Fibroblast of skin of right quadriceps (primary cell): ENCODE measurements around the gene HYAL1.
"Not testable (repeated sequence)": the region's sequence is repeated elsewhere in the genome, so short reads cannot be mapped to it uniquely, and the experiment has no call there.

Source experiments
- DNase-seq: peaks from one replicate; pipeline ENCODE4 v3.0.0-alpha.2; 2013

The HYAL1 gene

GRCh38 chr3:50316657-50317242 is 13.4 kb upstream of the HYAL1 start:
- DNase-seq: no peak

DNA sequence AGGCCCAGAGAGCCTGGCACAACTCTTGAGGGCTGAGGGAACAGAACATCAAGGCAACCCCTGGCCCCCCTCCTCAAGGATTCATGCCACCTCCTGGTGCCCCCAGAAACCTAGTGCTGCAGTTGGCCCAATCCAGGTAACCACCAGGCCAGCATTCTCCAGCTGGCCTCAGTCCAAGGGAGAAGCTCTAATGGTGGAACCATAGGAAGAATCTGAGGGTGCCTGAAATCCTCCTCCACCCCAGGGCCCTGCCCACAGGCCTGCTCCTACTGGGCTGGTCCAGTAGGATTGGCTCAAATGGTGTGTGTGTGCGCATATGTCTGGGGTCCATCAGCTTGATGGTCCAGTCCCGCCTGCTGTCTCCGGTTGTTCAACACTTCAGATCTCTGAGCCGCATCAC is 11.4 kb upstream of the HYAL1 start:
- no peak for DNase-seq

- no peak for DNase-seq
Observed at GRCh38 chr3:50314342-50314741, 11.0 kb upstream of the HYAL1 start.

DNA sequence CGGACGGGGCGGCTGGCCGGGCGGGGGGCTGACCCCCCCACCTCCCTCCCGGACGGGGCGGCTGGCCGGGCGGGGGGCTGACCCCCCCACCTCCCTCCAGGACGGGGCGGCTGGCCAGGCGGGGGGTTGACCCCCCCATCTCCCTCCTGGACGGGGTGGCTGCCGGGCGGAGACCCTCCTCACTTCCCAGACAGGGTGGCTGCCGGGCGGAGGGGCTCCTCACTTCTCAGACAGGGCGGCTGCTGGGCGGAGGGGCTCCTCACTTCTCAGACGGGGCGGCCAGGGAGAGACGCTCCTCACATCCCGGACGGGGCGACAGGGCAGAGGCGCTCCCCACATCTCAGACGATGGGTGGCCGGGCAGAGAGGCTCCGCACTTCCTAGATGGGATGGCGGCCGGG is 8.7 kb upstream of the HYAL1 start:
- DNase-seq: not testable (repeated sequence)

DNA sequence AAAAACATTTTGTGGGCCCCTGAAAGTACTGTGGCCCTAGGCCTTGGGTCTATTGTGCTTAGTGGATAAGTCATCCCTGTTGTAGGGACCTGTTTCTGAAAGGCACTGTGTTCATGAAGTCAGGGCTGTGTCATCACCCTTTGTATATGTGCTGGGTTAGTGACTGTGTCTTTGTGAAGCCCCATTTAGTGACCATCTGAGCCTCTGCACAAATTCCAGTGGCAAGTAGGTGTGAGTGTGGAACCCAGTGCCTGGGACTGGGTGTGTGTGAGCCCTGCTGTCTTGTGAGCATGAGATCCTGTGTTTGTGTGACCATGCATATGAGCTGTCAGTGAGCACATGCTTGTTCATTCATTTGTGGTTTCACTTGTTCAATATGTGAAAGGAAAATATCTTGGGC is 1.2 kb upstream of the HYAL1 start:
- no peak for DNase-seq

- no peak for DNase-seq
Observed at GRCh38 chr3:50302095-50303012, 1.0 kb downstream of the HYAL1 start.

DNA sequence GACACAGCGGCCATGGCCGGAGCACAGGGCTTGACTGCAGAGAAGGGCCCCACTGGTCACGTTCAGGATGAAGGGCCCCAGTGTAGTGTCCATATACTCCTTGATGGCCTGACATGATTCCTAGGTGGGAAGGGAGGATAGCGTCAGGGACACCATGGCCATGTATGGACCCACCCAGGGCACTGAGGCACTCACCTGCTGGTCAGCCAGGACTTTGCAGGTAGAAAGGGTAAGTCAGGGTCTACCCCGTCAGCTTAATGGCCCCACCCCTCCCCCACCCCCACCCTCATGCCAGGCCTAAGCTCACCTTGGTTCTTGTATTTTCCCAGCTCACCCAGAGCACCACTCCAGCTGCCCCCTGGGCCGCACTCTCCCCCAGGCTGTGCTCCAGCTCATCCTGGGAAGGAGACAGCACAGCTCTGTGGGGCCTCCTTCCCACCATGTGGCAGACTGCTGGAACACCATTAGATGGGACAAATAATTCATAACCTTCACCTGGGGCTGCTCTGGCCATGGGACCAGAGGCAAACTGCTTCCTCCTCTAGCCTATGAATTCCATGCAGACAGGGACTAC is 2.6 kb downstream of the HYAL1 start:
- no peak for DNase-seq

GRCh38 chr3:50299929-50300680 is 3.3 kb downstream of the HYAL1 start:
- peak; percentile 39 for DNase-seq

GRCh38 chr3:50299638-50299928 is 3.8 kb downstream of the HYAL1 start:
- DNase-seq: no peak

GRCh38 chr3:50298836-50299637 is 4.3 kb downstream of the HYAL1 start, which contains the start of the genes HYAL3 and NAA80:
TSS of gene HYAL3 (minus strand) at chr3:50299405. CDS start at chr3:50295602, 3,803 bp downstream.
TSS of gene NAA80 (minus strand) at chr3:50299405. CDS start at chr3:50297463, 1,942 bp downstream.
- DNase-seq: peak; percentile 99

DNA sequence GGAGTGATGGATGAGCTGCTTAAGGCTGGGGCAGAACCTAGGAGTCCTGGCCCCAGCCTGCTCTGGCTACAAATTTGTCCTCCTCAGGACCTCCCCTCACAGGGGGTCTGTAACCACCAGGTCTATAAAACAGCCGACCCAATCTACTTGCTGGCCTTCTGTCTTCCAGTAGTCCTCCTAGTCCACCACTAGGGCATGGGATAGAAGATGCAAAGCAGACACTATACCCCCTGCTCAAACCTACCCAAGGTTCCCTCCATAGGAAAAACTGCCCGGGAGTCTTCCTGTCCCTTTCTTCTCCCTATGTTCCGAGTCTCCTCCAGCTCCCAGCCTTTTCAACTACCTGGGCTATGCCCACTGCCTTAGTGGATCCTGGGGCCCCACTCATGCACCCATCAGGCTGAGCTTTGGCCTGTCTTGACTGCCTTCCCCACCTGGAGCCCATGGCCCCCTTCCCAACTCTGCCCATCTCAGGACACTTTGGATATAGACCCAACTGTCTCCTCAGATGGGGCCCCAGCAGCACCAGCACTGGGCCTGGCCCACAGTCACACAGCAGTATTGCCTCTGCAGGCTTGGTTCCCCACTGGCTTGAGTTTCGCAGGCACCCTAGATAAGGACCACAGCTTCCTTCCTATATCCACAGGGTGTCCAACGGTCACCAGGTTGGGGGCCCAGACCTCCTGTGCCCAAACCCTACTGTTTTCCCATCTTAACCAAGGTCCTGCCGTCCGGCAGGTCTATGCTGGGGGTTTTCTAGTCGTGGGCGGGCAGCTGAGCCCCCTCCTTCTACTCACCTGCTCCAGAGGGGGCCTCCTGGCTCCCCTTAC is 5.3 kb downstream of the HYAL1 start:
- no peak for DNase-seq

DNA sequence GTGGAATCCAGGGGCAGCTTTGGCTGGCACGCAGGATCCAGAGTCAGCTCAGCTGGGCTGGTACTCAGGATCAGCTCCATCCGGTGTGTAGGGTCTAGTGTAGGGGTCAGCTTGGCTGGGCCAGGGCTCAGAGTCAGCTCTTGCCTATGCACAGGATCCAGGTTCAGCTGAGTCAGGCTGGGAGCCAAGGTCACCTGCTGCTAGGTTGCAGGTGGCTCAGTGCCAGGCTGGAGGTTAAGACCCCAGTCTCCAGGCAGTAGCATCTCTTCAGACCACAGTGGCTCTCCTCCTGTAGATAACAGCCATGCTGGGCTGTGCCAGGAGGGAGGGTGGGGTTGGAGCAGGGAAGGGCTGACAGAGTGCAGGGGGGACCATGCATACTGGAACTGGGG is 6.0 kb downstream of the HYAL1 start:
- DNase-seq: no peak

DNA sequence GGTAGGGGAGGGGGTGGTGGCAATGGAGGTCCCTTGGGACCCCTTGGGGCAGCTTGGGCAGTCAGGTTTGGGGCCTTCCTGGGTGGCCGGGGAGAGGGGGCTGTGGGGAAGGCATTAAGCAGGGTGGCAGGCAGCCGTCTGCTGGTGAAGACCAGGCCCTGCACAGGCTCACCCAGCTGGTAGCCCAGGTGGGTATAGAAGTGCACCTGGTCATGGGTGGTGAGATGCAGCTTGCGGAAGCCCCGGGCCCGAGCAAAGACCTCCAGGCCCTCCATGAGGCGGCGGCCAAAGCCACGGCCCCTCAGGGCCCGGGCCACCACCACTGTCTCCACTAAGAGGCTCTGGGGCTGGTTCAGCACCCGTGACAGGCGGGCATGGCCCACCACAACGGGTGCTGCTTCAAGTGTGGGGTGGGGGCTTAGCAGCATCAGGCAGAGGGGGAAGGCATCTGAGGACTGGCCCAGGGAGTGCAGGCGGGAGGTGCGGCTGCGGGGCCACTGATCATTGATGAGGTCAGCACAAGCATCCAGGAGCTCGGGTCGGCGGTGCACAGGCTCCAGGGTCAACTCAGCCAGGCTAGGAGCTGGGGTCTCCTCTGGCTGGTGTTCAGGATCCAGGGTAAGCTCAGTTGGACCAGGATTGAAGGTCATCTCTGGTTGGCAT is 6.5 kb downstream of the HYAL1 start:
- DNase-seq: no peak

- DNase-seq: no peak
Observed at GRCh38 chr3:50295553-50296431, 7.6 kb downstream of the HYAL1 start.

DNA sequence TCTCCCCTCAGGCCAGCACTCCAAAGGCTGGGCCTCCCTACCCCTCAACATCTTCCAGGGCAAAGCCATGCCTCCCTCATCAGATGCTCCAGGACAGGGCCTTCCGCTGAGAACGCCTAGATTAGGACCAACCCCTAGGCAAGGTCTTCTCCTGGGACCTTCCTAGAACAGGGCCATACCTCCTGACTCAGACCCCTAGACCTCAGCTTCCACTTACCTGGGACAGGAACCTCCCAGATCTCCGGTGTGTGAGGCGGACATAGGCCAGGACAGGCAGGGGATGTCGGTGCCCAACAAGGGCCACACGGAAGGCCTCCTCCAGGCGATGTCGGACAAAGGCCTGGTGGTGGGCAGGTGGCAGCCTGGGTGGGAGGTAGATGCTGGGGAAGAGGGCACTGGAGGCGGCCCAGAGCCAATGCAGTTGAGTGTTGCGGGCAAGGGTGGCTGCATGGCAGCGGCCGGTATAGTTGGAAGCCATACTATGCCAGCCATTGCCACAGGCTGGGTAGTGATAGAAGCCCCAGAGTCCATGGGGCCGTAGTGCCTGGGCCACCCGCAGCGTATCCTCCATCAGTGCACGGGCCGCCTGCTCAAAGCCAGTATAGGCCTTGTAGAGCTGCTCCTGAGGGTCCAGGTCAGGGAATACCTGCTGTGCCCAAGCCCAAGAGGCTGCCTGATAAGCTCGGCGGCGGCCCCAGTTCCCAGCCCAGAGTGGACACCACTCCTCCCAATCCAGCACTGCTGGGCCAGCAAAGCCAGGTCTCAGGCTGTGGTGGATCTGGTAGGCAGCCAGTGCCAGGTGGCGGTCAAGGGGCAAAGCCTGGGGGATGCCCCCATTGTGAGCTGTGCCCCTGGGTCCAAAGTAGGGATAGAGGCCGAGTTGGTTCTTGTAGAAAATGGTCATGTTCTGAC is 8.6 kb downstream of the HYAL1 start:
- DNase-seq: no peak

- DNase-seq: no peak
Observed at GRCh38 chr3:50294089-50294488, 9.3 kb downstream of the HYAL1 start.

DNA sequence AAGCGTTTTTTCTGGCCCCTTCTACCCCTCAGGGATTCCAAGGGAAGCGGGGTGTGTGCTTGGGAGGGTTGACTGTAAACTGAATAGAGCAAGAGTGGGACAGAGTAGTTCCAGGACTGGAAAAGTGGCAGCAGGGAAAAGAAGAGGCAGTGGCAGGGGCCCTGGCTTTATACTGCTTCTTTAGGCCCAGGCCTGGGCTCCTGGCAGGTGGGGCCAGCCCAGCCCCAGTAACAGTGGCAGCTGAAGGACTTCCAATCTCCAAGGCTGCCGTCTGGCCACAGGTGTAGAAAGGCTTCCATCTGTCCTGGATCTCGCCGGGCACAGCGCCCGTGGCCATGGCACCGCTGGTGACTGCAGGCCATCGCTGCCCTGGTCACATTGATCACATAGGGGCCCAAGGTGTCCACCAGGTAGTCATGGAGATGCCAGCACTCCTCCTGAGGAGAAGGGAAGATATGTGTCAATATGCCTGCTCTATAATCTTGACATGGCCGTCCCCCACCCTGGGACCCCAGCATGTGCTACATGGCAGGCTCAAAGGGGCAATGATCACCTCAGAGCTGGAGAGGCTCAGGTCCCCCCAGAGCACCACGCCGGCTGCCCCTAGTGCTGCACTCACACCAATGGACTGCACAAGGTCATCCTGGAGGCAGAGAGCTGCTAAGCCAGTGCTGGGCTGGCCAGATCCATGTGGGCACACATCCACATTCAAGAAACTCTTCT is 10.1 kb downstream of the HYAL1 start:
- DNase-seq: no peak
